Activated CD4-positive, alpha-beta memory T cell treated with anti-CD3 and anti-CD28 coated beads for 36 hours (primary cell): ENCODE measurements around the gene CFAP99. TPM values are rescaled to one million over a fixed set of nuclear protein-coding genes. Genes with fewer than 3 reads are reported as not detected.

Source experiments
- CTCF ChIA-PET: fragments of 350-600 bp; sonication (Branson Sonifier 250); formaldehyde crosslinking; loops from one replicate; lab custom pipeline; 2021; ENCODE audit warnings: antibody characterized with exemption, inconsistent platforms; lab: Charles Lee
- POLR2A ChIA-PET: fragments of 350-600 bp; sonication (Branson Sonifier 250); formaldehyde crosslinking; loops from one replicate; lab custom pipeline; 2021; ENCODE audit warnings: antibody characterized with exemption; lab: Charles Lee
- DNase-seq: peaks from one replicate; pipeline ENCODE4 v3.0.0-alpha.2; 2020
- H3K27ac Mint-ChIP-seq: one replicate; pipeline ENCODE4 v1.8.0; 2021; ENCODE audit warnings: mixed read lengths
- H3K27me3 Mint-ChIP-seq: one replicate; pipeline ENCODE4 v1.8.0; 2021; ENCODE audit warnings: mixed read lengths
- H3K36me3 Mint-ChIP-seq: one replicate; pipeline ENCODE4 v1.8.0; 2021; ENCODE audit warnings: mixed read lengths
- H3K4me1 Mint-ChIP-seq: one replicate; pipeline ENCODE4 v1.8.0; 2021; ENCODE audit warnings: low read depth, mixed read lengths
- H3K4me3 Mint-ChIP-seq: one replicate; pipeline ENCODE4 v1.8.0; 2021; ENCODE audit warnings: mild to moderate bottlenecking, mixed read lengths
- H3K9me3 Mint-ChIP-seq: one replicate; pipeline ENCODE4 v1.8.0; 2021; ENCODE audit warnings: mixed read lengths
- intact Hi-C: fragments of 100-400 bp; cut with micrococcal nuclease; formaldehyde crosslinking; loops from one replicate; pipeline ENCODE4 v1.15.1; 2023
- total RNA-seq, 2 experiments: library from RNA; stranded (reverse); gene quantifications; one replicate each; pipeline ENCODE4 v1.2.3, GENCODE V29; 2021

CFAP99 gene
- total RNA-seq, 2 experiments from 2014 or later = not detected

DNA sequence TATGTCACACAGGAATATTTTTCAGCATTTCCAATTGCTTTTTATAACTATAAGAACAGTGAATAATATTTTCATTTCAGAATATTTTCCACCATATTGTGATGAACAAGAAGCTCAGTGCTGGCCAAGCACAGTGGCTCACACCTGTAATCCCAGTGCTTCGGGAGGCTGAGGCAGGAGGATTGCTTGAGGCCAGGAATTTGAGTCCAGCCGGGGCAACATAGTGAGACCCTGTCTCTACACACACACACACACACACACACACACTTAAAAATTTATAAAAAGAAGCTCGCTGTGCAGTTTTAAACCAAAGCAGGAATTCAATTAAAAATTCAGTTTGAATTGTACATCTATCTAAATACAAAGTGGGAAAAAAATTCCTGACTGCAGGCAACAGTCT, 3.5 kb upstream of the CFAP99 start:
- ChIA-PET CTCF (interaction anchor here (1.5 to 2.4 kb wide), 5 partner anchors 13 to 195 kb away, joined by 4 to 11 read pairs (median 6); no protein-coding TSS in a partner anchor), POLR2A (interaction anchor here (1.1 to 2.2 kb wide), 2 partner anchors 28 to 53 kb away, joined by 3 to 7 read pairs; partner anchors contain the start of gene RNF4)
- Mint-ChIP-seq H3K4me1 (peaks cover 65% of the 10 kb centered on the region), H3K9me3 (no peaks in the 10 kb centered on the region), H3K36me3 (peaks cover 2% of the 10 kb centered on the region), H3K27ac (peak overlapping the region; percentile 67), H3K4me3 (no peak overlapping the region), H3K27me3 (peaks cover 9% of the 10 kb centered on the region)
- no peak for DNase-seq
- intact Hi-C loops = loop anchor here (5.0 to 10.0 kb wide), 3 partner anchors 410 to 693 kb away; partner anchors contain the start of genes GRK4, NELFA, NOP14 and TACC3

DNA sequence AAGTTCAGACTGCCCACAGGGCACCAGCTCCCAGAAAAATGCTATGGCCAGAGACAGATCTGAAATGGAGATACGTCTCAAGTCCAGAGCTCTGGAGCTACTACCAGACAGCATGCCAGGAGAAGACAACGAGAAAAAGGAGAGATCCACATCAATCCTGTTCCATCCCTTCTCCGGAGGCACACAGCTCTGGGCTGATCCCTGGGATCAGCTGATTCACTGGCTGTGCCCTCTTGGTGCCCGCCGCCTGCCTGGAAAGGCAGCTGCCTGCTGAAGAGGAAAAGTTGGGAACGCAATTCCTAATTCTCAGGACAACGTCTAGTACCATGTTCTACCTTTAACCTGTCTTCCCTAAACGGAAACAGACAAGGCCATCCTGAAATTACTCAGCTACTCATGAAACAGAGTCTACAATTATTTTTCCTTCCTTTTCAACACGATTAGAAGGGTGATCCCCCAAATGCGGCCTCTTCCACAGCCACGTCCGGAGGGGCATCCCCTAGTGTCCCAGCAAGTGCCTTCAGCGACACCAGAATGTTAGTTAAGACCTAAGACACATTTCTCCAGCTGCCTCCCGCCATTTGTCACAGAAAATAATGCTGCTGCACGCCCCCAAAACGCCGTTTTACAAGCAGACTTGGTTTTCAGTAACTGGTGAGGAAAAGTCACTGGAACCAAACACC, 2.7 kb upstream of the CFAP99 start:
- Mint-ChIP-seq H3K9me3 (no peaks in the 10 kb centered on the region), H3K4me1 (peaks cover 61% of the 10 kb centered on the region), H3K4me3 (peak overlapping the region; percentile 78), H3K27me3 (peaks cover 11% of the 10 kb centered on the region), H3K27ac (peak overlapping the region; percentile 67), H3K36me3 (peaks cover 2% of the 10 kb centered on the region)
- ChIA-PET POLR2A (interaction anchor here (1.1 to 2.2 kb wide), 2 partner anchors 29 to 53 kb away, joined by 3 to 7 read pairs; partner anchors contain the start of gene RNF4), CTCF (interaction anchor here (1.5 to 2.4 kb wide), 5 partner anchors 14 to 196 kb away, joined by 4 to 11 read pairs (median 6); no protein-coding TSS in a partner anchor)
- DNase-seq = no peak
- intact Hi-C loops = loop anchor here (5.0 to 10.0 kb wide), 3 partner anchors 411 to 694 kb away; partner anchors contain the start of genes GRK4, NELFA, NOP14 and TACC3

DNA sequence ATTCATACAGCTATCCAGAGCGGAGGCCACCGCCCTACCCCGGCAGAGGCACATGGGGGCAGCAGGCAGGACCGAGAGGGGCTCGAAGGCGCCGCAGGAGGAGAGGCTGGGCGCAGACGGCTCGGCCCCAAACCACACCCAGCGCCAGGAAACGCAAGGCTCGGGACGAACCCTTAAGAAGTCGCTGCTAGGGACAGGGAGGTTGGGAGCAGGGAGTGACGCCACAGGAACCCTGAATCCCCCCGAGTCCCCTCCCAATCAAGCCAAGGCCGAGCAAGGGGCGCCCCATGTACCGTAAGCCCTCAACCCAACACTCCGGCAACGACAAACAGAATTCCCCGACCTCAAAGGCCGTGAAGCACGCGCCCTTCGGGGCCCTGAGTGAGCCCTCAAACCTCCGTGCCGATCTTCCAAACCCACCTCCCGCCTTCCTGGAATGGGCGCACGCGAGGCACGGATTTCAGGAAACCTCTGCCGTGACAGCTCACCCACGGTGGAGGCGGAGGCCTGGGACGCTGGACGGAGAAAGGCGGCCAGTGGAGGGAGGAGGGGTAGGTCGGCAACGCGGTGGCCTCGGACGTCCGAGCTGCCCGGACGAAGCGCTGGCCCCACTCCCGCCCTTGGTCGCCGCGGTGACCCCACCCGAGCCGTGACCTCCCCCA, 2.1 kb upstream of the CFAP99 start:
- CTCF ChIA-PET = interaction anchor here (1.7 to 2.4 kb wide), 2 partner anchors 25 to 46 kb away, joined by 5 to 8 read pairs; no protein-coding TSS in a partner anchor
- Mint-ChIP-seq H3K4me3 (peak overlapping the region; percentile 78), H3K4me1 (peaks cover 54% of the 10 kb centered on the region), H3K27me3 (peaks cover 11% of the 10 kb centered on the region), H3K36me3 (peaks cover 2% of the 10 kb centered on the region), H3K9me3 (no peaks in the 10 kb centered on the region), H3K27ac (peak overlapping the region; percentile 61)
- peak; percentile 43 for DNase-seq
- intact Hi-C loops = loop anchor here (5.0 to 10.0 kb wide), 3 partner anchors 412 to 694 kb away; partner anchors contain the start of genes GRK4, NELFA, NOP14 and TACC3
- POLR2A ChIA-PET = interaction anchor here (2.2 kb wide), 1 partner anchor 52 kb away, joined by 7 read pairs; the partner anchor contains the start of gene RNF4

DNA sequence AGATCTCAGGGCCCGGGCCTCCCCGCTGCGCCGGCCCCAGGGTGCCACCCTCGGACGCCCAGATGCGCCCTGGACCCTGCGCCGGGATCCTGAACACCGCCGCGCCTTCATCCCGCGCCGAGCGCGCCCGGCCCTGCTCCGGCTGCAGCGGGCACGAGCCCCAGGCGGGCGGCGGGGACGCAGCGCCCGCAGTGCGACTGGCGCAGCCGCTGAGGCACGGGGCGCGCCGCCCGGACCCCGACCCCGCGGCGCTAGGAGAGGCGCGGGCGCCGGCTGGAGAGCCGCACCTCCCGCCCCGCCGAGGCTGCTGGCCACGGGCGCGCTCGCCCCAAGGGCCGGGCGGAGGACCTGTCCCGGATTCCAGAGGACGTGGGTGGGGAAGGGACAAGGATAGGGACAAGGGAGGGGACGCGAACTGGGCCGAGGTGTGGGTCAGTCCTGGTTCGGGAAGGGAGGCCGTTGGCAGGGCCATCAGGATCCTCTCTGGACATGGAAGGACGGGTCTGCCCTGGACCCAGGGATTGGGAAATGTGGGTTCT, 1.5 kb upstream of the CFAP99 start:
- Mint-ChIP-seq H3K4me3 (peak overlapping the region; percentile 89), H3K27me3 (peaks cover 12% of the 10 kb centered on the region), H3K27ac (peak overlapping the region; percentile 74), H3K9me3 (no peaks in the 10 kb centered on the region), H3K36me3 (peaks cover 2% of the 10 kb centered on the region), H3K4me1 (peaks cover 48% of the 10 kb centered on the region)
- CTCF ChIA-PET = no interaction called here
- POLR2A ChIA-PET = no interaction called here
- DNase-seq = peak; percentile 41
- intact Hi-C loops = loop anchor here (5.0 to 10.0 kb wide), 3 partner anchors 412 to 695 kb away; partner anchors contain the start of genes GRK4, NELFA, NOP14 and TACC3

DNA sequence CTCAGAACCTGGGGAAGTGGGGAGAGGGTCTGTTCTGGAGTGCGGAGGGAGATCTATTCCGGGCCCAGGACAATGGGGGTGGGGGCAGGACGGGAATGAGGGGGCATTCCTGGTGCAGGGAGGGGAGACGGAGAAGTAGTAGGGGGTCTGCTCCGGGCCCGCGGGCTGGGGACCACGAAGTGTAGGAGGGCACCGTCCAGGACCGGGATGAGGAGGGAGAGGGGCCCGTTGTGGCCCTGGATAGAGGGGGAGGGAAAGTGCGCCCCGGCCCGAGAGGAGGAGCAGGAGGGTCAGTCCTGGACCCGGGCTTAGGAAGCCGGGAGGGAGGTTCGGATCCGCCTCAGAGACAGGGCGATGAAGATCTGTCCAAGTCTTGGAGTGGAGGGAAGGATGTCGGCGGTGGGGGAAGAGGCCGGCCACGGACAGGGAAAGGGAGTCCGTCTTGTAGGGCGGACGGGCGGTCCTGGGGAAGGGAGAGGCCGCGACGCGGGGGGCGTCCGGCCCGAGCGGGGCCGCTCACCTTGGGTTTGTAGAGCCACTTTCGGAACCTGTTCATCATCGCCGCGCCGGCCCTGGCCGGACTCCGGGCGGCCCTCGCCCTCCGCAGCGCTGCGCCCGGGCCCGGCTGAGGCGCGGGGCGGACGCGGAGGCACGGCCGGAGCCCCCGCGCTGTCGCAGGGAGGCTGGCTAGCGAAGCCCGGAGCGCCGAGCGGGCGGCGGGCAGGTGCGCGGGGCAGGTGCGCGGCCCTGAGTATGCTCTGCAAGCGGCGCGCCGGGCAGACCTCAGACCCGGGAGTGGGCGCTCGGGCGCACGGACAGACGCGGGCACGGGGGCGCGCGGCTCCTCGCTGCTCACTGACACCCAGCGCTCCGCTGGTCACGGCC, 748 bp upstream of the CFAP99 start, which contains the start of gene ZFYVE28:
ZFYVE28 (minus strand) TSS at position 881 of the 885 bp plus-strand sequence; CDS start at position 559, 322 bp downstream.
- Mint-ChIP-seq H3K9me3 (no peaks in the 10 kb centered on the region), H3K27ac (peak within 1 kb of the TSS; percentile 74), H3K4me3 (peak within 1 kb of the TSS; percentile 89), H3K4me1 (peaks cover 41% of the 10 kb centered on the region), H3K36me3 (peaks cover 2% of the 10 kb centered on the region), H3K27me3 (peaks cover 13% of the 10 kb centered on the region)
- intact Hi-C loops = loop anchor here (1.0 to 10.0 kb wide), 8 partner anchors 23 to 696 kb away; partner anchors contain the start of genes FAM193A, GRK4, HAUS3 and MXD4
- POLR2A ChIA-PET = interaction anchor here (0.9 to 1.9 kb wide), 3 partner anchors 51 to 177 kb away, joined by 3 to 11 read pairs (median 7); partner anchors contain the start of genes HAUS3, MXD4, POLN and RNF4
- DNase-seq = peak; percentile 34
- CTCF ChIA-PET = interaction anchor here (1.0 to 2.0 kb wide), 5 partner anchors 22 to 518 kb away, joined by 3 to 8 read pairs (median 5); no protein-coding TSS in a partner anchor

DNA sequence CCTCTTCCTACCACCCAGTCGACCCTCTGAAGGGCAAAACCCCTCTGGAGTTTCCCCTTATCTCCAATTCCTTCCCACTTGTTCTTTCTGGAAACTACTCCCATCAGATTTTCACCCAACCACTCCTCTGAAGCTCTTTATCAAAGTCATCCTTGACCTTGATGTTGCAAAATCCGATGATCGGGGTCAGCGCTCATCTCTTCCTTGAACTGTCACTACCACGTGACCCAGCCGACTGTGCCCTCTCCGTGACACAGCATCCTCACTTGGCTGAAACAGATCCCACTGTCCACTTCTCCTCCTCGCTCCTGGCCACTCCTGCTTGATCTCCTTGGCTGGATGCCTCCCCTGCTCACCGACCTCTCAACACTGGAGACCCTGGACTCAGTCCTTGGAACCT, 1.1 kb downstream of the CFAP99 start:
- POLR2A ChIA-PET = interaction anchor here (1.4 to 1.9 kb wide), 2 partner anchors 49 to 178 kb away, joined by 7 to 11 read pairs; partner anchors contain the start of genes HAUS3, POLN and RNF4
- Mint-ChIP-seq H3K4me1 (peaks cover 24% of the 10 kb centered on the region), H3K36me3 (peaks cover 2% of the 10 kb centered on the region), H3K9me3 (no peaks in the 10 kb centered on the region), H3K27me3 (peaks cover 13% of the 10 kb centered on the region), H3K4me3 (peak overlapping the region; percentile 80), H3K27ac (no peak overlapping the region)
- CTCF ChIA-PET = interaction anchor here (1.0 to 2.0 kb wide), 12 partner anchors 17 to 520 kb away, joined by 3 to 8 read pairs (median 4); no protein-coding TSS in a partner anchor
- DNase-seq = no peak
- intact Hi-C loops = loop anchor here (2.0 to 10.0 kb wide), 4 partner anchors 21 to 698 kb away; partner anchors contain the start of genes GRK4, NELFA, NOP14 and TACC3

DNA sequence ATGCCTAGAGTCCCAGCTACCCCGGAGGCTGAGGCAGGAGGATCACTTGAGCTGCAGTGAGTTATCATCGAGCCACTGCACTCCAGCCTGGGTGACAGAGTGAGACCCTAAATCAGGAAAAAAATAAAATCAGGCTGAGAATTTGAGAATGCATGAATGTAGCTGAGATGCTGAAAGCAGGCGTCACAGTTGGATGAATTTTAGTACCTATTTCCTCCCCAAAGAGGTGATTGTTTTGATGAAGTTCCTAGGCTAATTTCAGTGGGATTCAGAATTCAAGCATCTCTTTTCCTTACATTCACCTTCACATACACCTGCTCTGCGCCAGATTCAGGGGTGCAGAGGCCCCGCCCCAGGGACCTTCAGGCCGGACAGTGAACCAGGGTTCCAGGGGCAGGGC, 3.2 kb downstream of the CFAP99 start:
- H3K9me3 Mint-ChIP-seq = no peaks in the 10 kb centered on the region
- POLR2A ChIA-PET = interaction anchor here (0.5 to 0.7 kb wide), 2 partner anchors 48 to 325 kb away, joined by 4 read pairs; no protein-coding TSS in a partner anchor
- peaks cover 13% of the 10 kb centered on the region for H3K4me1 Mint-ChIP-seq
- no peak overlapping the region for H3K4me3 Mint-ChIP-seq
- no peaks in the 10 kb centered on the region for H3K36me3 Mint-ChIP-seq
- intact Hi-C loops = no loop called here
- H3K27ac Mint-ChIP-seq = no peak overlapping the region
- no peak for DNase-seq
- peaks cover 13% of the 10 kb centered on the region for H3K27me3 Mint-ChIP-seq
- CTCF ChIA-PET = interaction anchor here (0.7 to 2.0 kb wide), 3 partner anchors 9 to 202 kb away, joined by 3 to 8 read pairs (median 4); no protein-coding TSS in a partner anchor

DNA sequence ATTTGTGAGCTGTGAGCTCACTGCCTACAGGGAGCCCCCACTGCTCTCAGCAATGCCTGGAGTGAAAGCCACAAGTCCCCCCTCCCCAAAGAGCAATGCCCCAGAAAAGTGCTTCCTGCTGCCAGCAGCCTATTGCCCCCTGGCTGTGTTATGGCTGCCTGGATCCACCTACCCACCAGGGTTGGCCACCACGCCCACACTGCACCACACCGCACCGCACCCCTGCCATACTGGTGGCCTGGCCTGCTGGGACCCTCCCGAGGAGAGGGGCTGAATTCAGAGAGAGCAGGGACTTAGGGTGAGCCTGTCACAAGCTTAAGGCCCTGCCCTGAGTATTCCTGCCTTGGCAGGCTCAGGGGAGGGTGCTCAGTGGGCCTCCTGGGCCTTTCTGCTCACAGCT, 4.3 kb downstream of the CFAP99 start:
- POLR2A ChIA-PET = no interaction called here
- intact Hi-C loops = no loop called here
- no peak overlapping the region for H3K27ac Mint-ChIP-seq

DNA sequence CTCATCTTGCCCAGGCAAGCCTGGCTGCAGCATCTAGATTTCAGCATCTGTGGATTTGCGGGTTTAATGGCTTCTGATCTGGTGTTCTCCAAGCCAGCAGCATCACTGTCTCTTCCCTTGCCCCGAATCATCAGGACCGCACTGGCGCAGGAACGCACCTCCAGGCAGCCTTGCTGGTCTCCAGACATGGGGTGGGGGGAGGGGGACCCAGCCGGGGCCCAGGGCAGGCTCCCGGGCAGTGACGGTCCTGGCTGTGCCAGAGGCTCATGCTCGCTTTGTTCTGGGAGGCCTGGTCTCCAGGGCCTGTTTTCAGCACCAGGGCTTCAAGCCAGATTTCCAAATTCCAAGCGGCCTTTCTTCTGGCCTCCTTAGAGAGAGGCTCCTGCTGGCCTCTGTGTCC, 4.9 kb downstream of the CFAP99 start:
- Mint-ChIP-seq H3K27me3 (peaks cover 13% of the 10 kb centered on the region), H3K4me3 (no peak overlapping the region), H3K9me3 (no peaks in the 10 kb centered on the region), H3K27ac (no peak overlapping the region), H3K36me3 (no peaks in the 10 kb centered on the region), H3K4me1 (peaks cover 13% of the 10 kb centered on the region)
- intact Hi-C loops = no loop called here
- CTCF ChIA-PET = no interaction called here
- no peak for DNase-seq
- POLR2A ChIA-PET = no interaction called here

More for the DNA sequence above, 4.3 kb downstream of the CFAP99 start:
- CTCF ChIA-PET = interaction anchor here (0.6 kb wide), 1 partner anchor 1065 kb away, joined by 3 read pairs; no protein-coding TSS in a partner anchor
- Mint-ChIP-seq H3K36me3 (no peaks in the 10 kb centered on the region), H3K27me3 (peaks cover 13% of the 10 kb centered on the region), H3K9me3 (no peaks in the 10 kb centered on the region), H3K4me3 (no peak overlapping the region), H3K4me1 (peaks cover 13% of the 10 kb centered on the region)
- no peak for DNase-seq

DNA sequence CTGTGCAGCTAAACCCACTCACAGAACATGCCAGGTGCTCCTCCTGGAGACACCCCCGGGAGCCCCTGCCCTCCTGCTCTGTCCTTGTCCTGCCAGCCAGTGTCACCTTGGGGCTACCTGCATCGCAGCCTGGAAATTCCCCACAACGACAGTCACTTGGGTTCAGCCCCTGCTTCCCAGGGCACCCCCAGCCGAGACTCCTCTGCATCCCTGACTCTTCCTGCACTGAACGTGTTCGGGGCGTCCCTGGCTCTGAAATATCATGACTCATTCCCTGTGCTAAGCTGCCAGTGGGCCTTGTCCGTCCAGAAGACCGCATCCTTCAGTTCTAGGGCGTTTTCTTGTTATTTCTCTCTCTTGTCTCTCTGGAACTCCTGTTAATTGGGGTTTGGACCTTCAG, 5.8 kb downstream of the CFAP99 start:
- CTCF ChIA-PET = interaction anchor here (0.7 kb wide), 1 partner anchor 215 kb away, joined by 5 read pairs; no protein-coding TSS in a partner anchor
- POLR2A ChIA-PET = no interaction called here
- H3K36me3 Mint-ChIP-seq = no peaks in the 10 kb centered on the region
- peaks cover 10% of the 10 kb centered on the region for H3K27me3 Mint-ChIP-seq
- DNase-seq = no peak
- intact Hi-C loops = no loop called here
- H3K27ac Mint-ChIP-seq = no peak overlapping the region
- H3K4me3 Mint-ChIP-seq = no peak overlapping the region
- H3K9me3 Mint-ChIP-seq = no peaks in the 10 kb centered on the region
- H3K4me1 Mint-ChIP-seq = peaks cover 7% of the 10 kb centered on the region
